ENCODE measurements around the gene TACC3.
A peak's percentile ranks its signal among the peaks of the same experiment; 100 is the strongest.

GRCh38 chr4:1763550-1764080, 42.3 kb downstream of the TACC3 start:
- TF ChIP-seq CTCF (conservative IDR thresholded peaks at IDR 0.05 in 1 of 2, IDR thresholded peaks at IDR 0.05 in 1 of 2; ENCODE audit: low read depth in 1 of 2, low read length in 2 of 2): peak in 1 of 2 donors; percentile 20
- TF ChIP-seq EZH2 (IDR thresholded peaks at IDR 0.05; ENCODE audit: low read length, missing control alignments): no peak

Data from fibroblast of lung (primary cell).